ENCODE results near the gene ZSCAN21.

ZSCAN21 gene

DNA sequence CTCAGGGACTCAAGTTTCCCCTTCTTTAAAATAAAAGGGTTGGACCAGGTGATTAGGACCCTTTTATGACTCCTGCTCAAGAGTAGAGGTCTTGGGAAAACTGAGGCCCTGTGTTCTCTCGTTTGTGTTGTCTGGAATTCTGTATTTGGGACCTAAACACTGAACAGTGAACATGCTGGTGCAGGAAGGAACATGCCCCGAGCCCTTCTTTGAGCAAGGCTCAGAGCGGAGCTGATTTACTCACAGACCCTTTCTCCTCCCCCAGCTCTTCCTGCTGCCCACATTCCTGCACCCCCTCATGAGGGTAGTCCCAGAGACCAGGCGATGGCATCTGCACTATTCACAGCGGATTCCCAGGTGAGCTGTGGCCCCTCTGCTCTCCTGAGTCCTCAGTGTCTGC, 20.0 kb upstream of the ZSCAN21 start:
- no peak for DNase-seq

- DNase-seq = no peak
Observed at GRCh38 chr7:100033526-100033925, 16.0 kb upstream of the ZSCAN21 start.

- DNase-seq = no peak
Observed at GRCh38 chr7:100034871-100035510, 14.6 kb upstream of the ZSCAN21 start.

- no peak for DNase-seq
Observed at GRCh38 chr7:100035876-100036275, 13.7 kb upstream of the ZSCAN21 start.

GRCh38 chr7:100038326-100038725, 11.2 kb upstream of the ZSCAN21 start:
- no peak for DNase-seq

DNA sequence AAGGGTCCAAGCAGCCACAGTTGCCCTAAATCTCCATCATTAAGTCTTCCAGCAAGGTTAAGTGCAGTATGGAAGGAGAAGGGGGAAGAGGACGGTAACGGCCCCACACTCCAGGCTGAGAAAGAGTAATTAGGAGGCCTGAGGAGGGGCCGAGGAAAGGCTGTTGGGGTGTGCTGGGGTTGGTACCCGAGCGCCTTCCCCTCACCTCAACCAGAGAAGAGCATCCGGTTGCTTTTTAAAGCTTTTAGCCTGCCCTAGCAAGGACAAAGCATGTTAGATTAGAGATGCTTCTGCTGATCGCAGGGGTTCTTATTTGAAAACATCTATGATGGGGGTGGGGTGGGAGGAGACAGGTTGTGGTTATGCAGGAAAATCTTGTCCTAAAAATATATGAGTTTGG, 9.0 kb upstream of the ZSCAN21 start:
- no peak for DNase-seq

DNA sequence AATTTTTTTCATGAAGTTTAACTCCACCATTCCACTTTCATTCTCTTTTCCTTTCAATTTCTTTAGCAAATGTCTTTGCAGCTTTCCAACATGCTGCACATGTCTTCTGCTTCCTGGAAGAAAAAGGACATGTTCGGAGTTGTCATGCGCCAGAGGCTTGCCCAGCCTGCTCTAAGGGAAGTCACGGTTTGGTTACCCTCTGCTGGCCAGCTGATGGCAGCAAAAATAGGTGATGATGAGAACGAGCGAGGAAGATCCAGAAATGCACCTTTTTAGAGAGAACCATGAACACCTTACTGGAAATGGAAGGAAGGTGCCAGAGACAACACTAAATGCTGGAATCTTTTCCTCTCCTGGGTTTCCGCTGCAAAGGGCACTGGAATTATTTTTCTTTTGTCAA, 4.9 kb upstream of the ZSCAN21 start:
- no peak for DNase-seq

- DNase-seq = no peak
Observed at GRCh38 chr7:100048680-100049079, 894 bp upstream of the ZSCAN21 start.

GRCh38 chr7:100051611-100052010, 2.0 kb downstream of the ZSCAN21 start:
- no peak for DNase-seq

DNA sequence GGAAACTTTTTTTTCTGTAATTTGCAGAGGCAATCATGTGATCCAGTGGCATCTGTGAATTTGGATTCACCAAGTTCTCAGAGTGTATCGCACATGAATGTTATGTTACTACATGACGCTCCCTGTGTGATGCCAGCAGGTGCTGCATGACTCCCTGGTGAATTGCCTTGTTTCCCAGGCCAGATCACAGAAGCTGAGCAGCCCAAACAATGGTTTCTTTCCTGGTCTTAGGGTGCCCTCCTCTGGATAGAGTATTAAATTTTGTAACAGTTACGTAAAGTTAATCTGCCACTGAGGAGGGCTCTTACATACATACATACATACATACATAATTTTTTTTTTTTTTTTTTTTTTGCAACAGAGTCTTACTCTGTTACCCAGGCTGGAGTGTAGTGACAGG, 3.6 kb downstream of the ZSCAN21 start:
- DNase-seq = no peak

DNA sequence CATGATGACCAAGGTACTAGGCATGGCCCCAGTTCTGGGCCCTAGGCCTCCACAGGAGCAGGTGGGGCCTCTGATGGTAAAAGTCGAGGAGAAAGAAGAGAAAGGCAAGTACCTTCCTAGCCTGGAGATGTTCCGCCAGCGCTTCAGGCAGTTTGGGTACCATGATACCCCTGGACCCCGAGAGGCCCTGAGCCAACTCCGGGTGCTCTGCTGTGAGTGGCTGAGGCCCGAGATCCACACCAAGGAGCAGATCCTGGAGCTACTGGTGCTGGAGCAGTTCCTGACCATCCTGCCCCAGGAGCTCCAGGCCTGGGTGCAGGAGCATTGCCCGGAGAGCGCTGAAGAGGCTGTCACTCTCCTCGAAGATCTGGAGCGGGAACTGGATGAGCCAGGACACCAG, 7.4 kb downstream of the ZSCAN21 start:
- DNase-seq = no peak

GRCh38 chr7:100059251-100059739, 9.7 kb downstream of the ZSCAN21 start:
- DNase-seq = no peak

DNA sequence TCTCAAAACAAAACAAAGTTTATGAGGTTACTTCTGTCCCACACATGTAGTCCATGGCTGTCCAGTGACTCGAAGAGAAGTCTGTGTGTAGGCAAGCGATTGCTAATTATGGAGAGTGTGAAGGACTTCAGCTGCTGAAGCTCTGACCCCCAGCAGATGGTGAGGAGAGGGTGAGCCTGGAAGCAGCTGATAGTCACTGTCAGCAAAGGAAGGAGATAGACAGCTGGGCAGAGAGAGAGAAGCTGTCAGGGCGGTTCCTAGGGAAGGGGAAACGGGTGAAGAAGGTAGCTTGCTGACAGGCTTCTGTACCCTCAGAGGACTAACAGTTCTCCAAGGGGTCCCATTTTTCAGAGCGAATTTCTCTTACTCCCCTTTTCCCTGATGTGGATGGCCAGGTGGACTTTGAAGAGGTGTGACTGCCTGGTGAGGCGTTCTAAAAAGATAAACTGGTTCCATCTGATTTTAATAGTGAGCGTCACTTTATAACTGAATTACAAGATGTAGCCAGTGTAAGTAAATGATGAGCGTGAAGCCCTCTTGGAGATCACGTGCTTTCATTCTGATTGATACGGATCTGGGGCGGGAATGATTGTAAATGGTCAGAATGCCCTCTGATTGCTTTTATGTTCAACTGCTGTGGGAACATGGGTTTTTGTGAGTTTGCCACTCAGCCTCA, 12.1 kb downstream of the ZSCAN21 start:
- no peak for DNase-seq

- no peak for DNase-seq
Observed at GRCh38 chr7:100063376-100063775, 13.8 kb downstream of the ZSCAN21 start.

- no peak for DNase-seq
Observed at GRCh38 chr7:100064162-100064561, 14.6 kb downstream of the ZSCAN21 start.

DNA sequence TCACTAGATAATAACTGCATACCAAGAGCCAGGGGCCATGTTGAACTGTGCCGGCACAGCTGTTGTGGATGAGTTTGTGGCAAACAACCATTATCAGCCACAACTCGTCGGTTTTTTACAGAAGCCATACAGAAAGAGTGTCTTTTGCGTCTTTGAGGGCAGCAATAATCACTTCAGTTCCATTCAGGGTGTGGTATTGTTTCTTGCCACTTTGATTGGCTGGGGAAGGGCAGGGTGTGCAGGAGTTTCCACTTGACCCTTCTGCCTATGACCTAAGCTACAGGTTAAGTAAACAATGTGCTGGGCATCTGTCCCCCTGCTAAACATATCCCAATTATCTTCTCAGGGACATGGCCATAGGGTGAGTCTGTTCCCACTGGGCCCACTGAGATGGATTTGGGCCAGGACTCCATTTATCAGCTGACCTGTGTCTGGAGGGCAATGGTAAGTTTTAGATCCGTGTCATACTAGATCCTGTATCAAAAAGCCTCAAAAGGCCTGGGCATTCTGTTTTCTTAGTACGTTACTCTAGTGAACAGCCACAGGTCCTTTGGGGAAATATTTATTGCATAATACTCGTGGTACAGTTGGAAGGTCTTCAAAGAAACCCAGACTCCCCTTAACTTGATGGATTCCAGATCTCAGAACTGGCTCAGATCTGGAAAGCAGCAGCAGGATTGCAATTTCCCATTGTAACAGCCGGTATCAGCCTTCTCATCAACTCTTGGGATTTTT, 16.0 kb downstream of the ZSCAN21 start:
- DNase-seq = no peak

DNA sequence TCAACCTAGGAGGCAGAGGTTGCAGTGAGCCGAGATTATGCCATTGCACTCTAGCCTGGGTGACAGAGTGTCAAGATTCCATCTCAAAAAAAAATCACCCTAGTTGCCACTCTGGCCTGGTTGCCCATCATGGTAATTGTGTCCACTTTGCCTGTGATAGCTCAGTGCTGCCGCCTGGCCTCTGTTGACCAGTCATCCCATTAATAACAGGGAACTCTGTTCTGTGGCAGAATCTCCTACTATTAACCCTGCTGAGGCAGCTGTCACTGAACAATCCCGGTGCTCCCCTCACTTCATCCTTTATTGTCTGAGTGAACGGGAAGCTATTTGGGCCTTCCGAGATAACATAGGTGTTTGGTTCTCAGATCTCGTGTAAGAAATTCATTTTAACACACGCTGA, 17.4 kb downstream of the ZSCAN21 start:
- DNase-seq = no peak

GRCh38 chr7:100069991-100070390, 20.4 kb downstream of the ZSCAN21 start:
- DNase-seq = no peak

GRCh38 chr7:100071018-100071723, 21.6 kb downstream of the ZSCAN21 start:
- no peak for DNase-seq

DNA sequence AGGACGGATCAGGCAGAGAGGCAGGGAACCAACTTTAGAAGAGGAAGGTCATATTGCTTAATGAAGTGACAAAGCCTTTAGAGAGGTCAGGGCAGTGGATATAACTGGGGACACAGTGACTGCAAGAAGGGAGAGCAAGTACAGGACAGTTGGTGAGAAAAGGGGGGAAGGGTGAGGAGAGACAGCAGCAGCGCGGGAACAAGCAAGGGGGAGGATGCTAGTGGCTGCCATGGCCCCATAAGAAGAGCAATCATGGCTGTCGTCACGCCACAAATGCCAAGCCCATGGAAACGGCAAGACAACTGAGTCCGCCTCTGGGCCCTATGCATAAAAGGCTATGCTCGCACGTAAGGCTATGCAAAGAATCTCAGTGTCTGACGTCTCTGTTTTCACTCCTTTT, 22.9 kb downstream of the ZSCAN21 start:
- DNase-seq = no peak

DNA sequence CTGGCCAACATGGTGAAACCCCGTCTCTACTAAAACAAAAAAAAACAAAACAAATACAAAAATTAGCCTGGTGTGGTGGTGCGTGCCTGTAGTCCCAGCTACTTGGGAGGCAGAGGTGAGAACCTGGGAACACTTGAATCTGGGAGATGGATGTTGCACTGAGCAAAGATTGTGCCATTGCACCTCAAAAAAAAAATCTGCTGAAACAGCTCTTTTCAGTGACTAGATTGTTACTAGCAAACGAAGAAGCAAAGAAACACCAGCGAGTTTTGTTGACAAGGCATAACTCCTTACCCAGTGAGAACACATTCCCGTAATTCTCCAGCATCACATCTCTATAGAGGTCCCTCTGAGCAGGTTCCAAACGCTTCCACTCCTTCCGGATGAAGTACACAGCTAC, 25.3 kb downstream of the ZSCAN21 start:
- no peak for DNase-seq

DNA sequence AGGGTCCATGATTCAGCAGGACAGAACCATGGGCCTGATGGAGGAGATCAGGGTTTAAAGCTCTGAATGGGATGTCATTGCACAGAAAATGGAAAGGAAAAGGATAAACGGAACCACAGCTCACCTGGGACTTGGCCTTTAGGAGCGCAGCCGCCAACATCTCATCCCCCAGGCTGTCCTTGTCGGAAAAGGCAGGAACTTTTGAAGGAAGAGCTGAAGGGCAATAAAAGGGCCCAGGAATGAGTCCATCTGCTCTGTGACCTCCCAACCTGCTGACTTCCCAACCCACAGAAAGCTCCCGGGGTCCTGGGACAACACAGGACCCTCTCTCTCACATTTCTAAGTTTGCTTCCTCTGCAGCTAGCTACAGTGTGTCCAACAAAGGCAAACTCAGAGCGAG, 25.8 kb downstream of the ZSCAN21 start:
- no peak for DNase-seq

DNA sequence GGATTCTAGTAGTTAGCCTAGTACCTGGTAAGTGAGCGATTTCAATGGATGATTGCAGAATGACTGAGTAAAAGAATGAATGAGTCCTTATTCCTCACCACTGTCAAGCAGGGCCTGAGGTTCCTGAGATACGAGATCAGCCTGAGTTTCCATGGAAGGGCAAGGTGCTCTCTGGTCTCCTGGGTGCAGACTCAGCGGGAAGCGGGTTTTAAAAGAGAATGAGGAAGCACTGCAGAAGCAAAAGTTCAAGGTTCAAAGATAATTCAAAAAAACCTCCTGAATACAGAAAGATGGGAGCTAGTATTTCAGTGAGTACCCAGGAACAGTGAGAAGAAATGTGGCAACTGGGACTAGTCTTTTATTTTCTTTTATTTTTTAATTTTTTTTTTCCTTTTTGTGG, 27.6 kb downstream of the ZSCAN21 start:
- no peak for DNase-seq
